PC-3 (cell line): ENCODE measurements around the gene RMC1.

ENCODE experiments used
- EZH2 ChIP-seq: fragments of 300-600 bp; sonication (generic); IDR thresholded peaks from one replicate; pipeline ENCODE4 v1.6.1; 2017; ENCODE audit warnings: antibody characterized with exemption, mild to moderate bottlenecking, low read length; ENCODE audit not compliant: unreplicated experiment
- TF ChIP-seq, protein P1 (sequence below): fragments of 300-600 bp; sonication (generic); conservative IDR thresholded peaks from 2 replicates; pipeline ENCODE4 v1.5.1; 2017; ENCODE audit warnings: antibody characterized with exemption, low read depth, mild to moderate bottlenecking, low read length

DNA sequence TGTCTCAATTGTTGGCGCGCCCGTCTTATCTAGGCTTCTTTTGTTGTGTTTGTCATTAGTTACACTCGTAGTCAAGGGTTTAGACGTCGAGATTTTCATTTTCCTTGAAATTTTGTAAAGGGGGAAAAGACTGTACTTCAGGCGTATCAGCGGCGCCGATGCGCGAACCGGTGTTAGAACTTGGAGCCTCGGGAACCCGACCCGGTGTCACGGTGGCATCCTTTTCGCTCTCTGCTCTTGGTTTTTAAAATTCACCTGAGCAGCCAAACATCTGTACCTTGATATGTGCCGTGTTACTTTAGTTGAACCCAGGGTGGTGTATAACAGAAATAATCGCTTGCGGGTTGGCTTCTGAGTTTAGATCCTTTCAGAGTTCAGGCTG lies 643 bp downstream of the RMC1 start:
- TF ChIP-seq, protein P1, sequence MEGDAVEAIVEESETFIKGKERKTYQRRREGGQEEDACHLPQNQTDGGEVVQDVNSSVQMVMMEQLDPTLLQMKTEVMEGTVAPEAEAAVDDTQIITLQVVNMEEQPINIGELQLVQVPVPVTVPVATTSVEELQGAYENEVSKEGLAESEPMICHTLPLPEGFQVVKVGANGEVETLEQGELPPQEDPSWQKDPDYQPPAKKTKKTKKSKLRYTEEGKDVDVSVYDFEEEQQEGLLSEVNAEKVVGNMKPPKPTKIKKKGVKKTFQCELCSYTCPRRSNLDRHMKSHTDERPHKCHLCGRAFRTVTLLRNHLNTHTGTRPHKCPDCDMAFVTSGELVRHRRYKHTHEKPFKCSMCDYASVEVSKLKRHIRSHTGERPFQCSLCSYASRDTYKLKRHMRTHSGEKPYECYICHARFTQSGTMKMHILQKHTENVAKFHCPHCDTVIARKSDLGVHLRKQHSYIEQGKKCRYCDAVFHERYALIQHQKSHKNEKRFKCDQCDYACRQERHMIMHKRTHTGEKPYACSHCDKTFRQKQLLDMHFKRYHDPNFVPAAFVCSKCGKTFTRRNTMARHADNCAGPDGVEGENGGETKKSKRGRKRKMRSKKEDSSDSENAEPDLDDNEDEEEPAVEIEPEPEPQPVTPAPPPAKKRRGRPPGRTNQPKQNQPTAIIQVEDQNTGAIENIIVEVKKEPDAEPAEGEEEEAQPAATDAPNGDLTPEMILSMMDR: no peak
- no peak for TF ChIP-seq EZH2
